Lower leg skin (tissue), 4 donors: Measurements from ENCODE around the gene ASH1L. TPM values are rescaled to one million over a fixed set of nuclear protein-coding genes. Genes with fewer than 3 reads are reported as not detected.

Experiments used
- DNase-seq, 2 donors: peaks; one replicate each; pipeline ENCODE4 v3.0.0-alpha.2; 2019; ENCODE audit warnings: low spot score in 2 of 2
- H3K4me3 ChIP-seq: fragments of 200-600 bp; sonication (generic); 2 replicates; pipeline ENCODE4 v1.5.1; 2017; ENCODE audit warnings: mild to moderate bottlenecking, low read depth; ENCODE audit not compliant: poor library complexity, severe bottlenecking
- POLR2A ChIP-seq, 2 donors: fragments of 450-650 bp; IDR thresholded peaks; one replicate each; pipeline ENCODE4 v1.6.1; 2016 to 2017; ENCODE audit warnings: antibody characterized with exemption in 2 of 2, mild to moderate bottlenecking in 1 of 2, moderate library complexity in 1 of 2
- WGBS, 2 donors: methylation state at CpG; one replicate each; pipeline ENCODE4 v1.1.5; 2018; 5-methylcytosine and 5-hydroxymethylcytosine counted together
- intact Hi-C: fragments of 100-400 bp; cut with DNase I; formaldehyde crosslinking; loops from one replicate; pipeline ENCODE4 v1.15.0; 2023; ENCODE audit warnings: low total_unique reads
- total RNA-seq, 4 donors: library from RNA; depleted of rRNA; stranded (reverse); fragments of >200 nt; gene quantifications; one replicate each; pipeline ENCODE4 v1.1.0, GENCODE V29; 2016
- TF ChIP-seq, protein P1 (sequence below), 3 donors: fragments of 450-650 bp; IDR thresholded peaks; one replicate each; pipeline ENCODE4 v1.5.1; 2016; ENCODE audit warnings: antibody characterized with exemption in 3 of 3, mild to moderate bottlenecking in 3 of 3, moderate library complexity in 2 of 3

Gene ASH1L
- total RNA-seq, 4 donors from 2014 or later: 40.6 to 59.4 (median 49.9) TPM

DNA sequence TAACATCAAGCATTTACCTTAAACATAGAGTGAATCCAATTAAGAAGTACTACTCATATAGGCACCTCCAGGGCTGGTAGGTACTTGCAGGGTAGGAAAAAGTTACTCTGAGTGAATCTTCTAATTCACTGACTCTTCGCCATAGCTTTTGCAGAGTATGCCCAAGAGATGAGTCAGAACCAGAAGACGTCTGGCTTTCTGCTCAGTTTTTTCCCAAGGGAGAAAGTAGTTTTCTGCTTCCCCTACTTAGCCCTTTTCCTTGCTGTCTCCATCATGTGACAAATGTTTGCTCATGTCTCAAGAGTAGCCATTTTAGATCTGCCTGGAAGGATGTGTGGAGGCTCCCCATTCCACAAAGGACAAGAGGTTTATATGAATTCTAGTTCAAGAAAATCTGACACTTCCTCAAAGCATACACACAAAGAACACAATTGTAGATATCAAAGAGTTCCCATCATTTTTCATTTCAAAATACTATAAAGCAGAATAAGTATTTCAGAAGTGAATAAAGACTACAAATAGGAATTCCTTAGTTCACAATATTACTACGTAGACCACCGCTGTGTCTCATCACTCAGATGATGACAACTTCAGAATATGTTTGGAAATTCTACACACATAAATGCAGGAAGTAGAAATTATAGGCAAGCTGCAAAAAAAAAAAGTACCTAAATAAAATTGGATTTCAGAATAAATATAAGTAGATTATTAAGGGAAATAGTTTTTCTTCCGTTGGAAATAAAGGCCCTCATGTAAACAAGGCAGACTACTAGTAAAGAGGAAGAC lies 98.5 kb downstream of the ASH1L start:
- H3K4me3 ChIP-seq: no peak overlapping the region
- no peak for DNase-seq
- 72% methylated on average over 5 of the region's 5 CpGs for WGBS, 2 donors
- intact Hi-C loops: no loop called here
- TF ChIP-seq POLR2A (IDR thresholded peaks at IDR 0.05): no peak
- TF ChIP-seq, protein P1, sequence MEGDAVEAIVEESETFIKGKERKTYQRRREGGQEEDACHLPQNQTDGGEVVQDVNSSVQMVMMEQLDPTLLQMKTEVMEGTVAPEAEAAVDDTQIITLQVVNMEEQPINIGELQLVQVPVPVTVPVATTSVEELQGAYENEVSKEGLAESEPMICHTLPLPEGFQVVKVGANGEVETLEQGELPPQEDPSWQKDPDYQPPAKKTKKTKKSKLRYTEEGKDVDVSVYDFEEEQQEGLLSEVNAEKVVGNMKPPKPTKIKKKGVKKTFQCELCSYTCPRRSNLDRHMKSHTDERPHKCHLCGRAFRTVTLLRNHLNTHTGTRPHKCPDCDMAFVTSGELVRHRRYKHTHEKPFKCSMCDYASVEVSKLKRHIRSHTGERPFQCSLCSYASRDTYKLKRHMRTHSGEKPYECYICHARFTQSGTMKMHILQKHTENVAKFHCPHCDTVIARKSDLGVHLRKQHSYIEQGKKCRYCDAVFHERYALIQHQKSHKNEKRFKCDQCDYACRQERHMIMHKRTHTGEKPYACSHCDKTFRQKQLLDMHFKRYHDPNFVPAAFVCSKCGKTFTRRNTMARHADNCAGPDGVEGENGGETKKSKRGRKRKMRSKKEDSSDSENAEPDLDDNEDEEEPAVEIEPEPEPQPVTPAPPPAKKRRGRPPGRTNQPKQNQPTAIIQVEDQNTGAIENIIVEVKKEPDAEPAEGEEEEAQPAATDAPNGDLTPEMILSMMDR (IDR thresholded peaks at IDR 0.05): no peak

DNA sequence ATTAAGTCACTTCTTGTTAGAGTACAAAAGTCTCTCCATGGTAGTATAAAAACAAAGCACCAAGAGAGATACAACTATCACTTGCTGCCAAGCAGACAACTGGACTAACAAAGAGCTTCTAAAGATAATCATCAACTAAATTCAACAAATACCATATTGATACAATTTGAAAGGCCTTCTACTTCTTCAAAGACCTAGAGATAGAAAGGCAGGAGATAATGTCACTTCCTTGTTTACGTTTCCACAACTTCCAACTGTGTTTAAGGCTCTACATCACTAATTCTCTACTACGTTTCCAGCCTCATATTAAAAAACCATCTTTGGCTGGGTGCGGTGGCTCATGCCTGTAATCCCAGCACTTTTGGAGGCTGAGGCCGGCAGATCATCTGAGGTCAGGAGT lies 104.5 kb downstream of the ASH1L start:
- no peak for TF ChIP-seq POLR2A (IDR thresholded peaks at IDR 0.05)
- TF ChIP-seq, protein P1 (IDR thresholded peaks at IDR 0.05): no peak
- WGBS, 2 donors: 94 to 97% methylated on average over 4 of the region's 4 CpGs
- DNase-seq: no peak
- no peak overlapping the region for H3K4me3 ChIP-seq
- intact Hi-C loops: no loop called here

GRCh38 chr1:155457266-155457665 lies 105.3 kb downstream of the ASH1L start:
- 90 to 100% methylated on average over 2 of the region's 2 CpGs for WGBS, 2 donors
- no peak for DNase-seq
- H3K4me3 ChIP-seq: no peak overlapping the region
- intact Hi-C loops: no loop called here
- TF ChIP-seq, protein P1 (IDR thresholded peaks at IDR 0.05): no peak
- TF ChIP-seq POLR2A (IDR thresholded peaks at IDR 0.05): no peak

- 55 to 76% methylated on average over 1 of the region's 1 CpG for WGBS, 2 donors
- no peak for DNase-seq
- intact Hi-C loops: no loop called here
- H3K4me3 ChIP-seq: no peak overlapping the region
- TF ChIP-seq, protein P1 (IDR thresholded peaks at IDR 0.05): no peak
- TF ChIP-seq POLR2A (IDR thresholded peaks at IDR 0.05): no peak
Measured at GRCh38 chr1:155455588-155456195, 106.9 kb downstream of the ASH1L start.

- 94 to 100% methylated on average over 1 of the region's 1 CpG for WGBS, 2 donors
- TF ChIP-seq, protein P1 (IDR thresholded peaks at IDR 0.05): no peak
- intact Hi-C loops: no loop called here
- no peak overlapping the region for H3K4me3 ChIP-seq
- no peak for DNase-seq
Measured at GRCh38 chr1:155454096-155454495, 108.5 kb downstream of the ASH1L start.
